Activated T-helper 1 cell treated with Interleukin-2 at 50 U/mL for 16 hours (primary cell): ENCODE results near the gene ZSCAN9.
A peak's percentile ranks its signal among the peaks of the same experiment; 100 is the strongest.

Experiments used
- DNase-seq: peaks from one replicate; pipeline ENCODE4 v3.0.0-alpha.2; 2020; ENCODE audit warnings: low read depth

The ZSCAN9 gene

DNA sequence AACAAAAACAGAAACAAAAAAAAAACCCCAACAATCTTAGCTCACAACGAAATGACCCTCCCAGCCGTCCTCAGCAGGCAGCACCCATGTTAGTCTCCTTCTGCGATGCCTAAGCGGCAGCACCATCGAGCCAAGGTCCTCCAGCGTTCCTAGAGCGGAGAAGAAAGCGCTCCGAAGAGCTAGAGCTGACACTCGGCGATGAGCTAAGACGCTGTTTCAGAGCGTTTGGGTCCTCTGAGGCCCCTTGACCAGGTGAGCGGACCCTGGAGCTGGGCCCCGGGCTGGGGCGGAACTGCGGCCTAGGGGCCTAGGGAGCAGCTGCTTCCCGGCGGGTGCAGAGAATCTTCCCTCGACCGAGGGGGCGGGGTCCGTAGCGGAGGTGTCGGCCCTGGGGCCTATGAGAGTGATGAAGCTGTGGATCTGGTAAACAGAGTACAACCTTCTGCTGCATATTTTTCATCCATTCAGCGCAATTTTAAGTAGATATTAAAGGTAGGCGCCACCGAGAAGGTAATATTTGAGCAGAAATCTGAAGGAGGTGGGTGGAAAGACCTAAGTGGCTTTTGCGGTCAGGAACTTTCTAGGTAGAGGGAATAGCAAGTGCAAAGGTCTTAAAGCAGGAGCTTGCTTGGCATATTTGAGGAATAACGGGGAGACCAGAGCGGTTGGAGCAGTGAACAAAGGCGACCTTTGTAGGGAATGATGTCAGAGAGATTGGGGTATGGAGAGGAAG is 42.1 kb downstream of the ZSCAN9 start, which contains the start of gene ZSCAN26:
Gene ZSCAN26, plus strand, starts transcription at position 182 of the 733 bp plus-strand sequence. CDS start 4,777 bp downstream, outside the sequence.
- DNase-seq = peak; percentile 68

DNA sequence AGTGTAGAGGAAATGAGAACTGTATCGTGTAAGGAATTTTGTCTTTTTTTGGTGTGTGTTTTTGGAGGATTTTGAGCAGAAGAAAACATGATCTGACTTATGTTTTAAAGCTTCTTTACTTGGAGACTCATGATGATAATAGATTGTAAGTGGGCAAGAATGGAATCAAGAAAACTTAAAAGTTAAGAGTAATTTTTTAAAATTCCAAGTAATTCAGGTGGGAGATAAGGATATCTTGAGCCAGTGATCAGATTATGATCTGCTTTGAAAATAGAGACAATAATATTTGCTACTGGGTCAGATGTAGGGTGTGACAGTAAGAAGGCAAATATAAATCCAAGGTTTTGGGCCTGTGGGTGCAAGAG is 42.6 kb downstream of the ZSCAN9 start:
- DNase-seq = no peak

- DNase-seq = no peak
Measured at GRCh38 chr6:28269492-28269891, 44.4 kb downstream of the ZSCAN9 start.

DNA sequence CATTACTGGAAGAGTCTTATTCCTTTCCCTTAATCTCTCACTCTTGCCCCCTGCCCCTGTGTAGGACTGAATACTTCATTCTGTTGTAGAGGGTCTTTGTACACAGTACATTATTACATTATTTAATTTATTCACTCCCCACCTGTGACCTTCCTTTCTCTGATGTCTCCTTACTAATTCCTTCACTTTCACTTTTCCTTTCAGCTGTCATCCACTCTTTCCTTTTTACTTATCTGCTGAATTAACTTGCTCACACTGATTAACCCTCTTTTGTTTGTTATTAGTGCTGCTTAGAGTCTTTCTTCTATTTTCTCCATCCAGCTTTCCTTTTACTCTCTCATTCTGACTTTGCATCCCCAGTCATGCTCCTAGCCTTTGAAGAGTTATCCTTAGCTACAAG is 49.8 kb downstream of the ZSCAN9 start:
- DNase-seq = no peak

DNA sequence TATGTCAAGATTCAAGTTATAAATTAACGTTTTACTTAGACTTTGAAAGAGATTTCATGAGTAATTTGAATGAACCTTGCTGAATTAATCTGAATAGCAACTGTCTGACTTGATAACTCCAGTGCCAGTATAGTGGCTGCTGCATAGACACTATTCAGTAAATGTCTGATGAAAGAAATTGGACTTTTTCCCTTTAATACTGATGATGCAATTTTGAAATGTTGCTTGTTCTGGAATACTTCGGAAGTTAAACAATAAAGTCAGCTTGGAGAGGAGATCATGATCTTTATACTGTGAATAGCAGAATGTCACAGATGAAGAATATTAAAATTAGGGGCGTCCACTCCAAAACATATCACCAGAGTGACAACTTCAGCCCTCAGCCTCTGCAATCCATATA is 52.7 kb downstream of the ZSCAN9 start:
- DNase-seq = no peak

DNA sequence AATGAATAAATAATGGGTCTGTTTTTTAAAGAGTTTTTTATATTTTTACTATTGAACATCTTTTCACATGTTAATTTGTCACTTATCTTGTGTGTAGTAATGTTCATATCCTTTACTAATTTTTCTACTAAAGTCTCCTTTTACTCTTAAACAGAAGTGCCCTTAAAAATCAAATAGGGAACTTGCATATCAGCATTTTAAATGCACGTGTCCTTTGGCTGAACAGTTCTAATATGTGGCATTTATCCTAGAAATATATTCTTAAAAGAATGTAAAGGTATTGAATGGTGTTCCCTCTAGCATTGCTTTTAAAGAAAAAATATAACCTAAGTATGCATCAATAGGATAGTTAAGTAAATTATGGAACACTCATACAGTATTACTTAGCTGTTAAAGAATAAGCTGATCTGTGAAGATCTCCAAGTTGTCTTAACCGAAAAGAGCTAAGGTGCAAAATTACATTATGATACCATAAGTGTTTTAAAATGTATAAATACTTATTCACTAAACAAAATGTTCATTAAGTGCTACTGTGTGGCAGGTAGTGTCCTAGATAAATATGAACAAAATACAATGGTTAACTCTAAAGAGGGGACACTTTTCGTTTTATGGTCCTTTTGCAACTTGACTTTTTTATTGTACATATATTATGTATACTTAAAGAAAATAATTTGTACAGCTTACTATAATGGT is 55.7 kb downstream of the ZSCAN9 start:
- no peak for DNase-seq

DNA sequence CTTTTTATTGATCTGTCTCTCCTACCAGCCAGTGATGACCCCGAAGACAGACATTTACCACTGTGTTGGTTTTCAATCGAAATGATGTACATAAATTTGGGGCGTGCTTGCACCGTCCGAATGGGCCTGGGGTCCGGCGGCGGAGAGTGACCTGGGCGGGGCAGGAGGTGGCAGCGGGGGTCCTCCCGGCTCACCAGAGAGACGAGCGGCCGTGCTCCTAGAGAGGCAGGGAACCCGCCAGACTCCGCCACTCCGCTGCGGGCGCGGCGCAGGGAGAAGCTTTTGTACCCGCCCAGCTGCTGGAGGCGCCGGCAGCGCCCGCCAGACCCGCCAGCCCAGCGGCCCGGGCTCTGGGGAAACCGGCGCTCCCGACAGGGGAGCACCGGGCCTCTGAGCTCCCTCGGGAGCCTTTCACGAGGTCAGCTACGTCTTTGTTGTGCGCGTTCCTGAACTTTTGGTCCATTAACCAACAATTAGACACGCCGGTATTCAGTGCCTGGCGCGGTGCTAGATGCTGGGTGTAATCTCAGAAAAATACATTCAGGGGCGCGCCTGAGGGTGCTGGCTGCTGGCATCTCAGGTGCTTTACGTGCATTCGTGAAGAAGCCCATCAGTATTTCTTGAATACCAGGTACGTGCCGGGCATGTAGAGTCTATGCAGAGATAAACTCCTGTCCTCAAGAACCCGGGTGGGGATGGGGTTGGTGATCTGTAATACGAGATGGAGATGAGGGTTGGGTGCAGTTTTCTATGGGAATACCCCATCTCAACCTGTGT is 56.4 kb downstream of the ZSCAN9 start, which contains the start of gene PGBD1:
Gene PGBD1, plus strand, starts transcription at position 285 of the 777 bp plus-strand sequence. CDS start 2,242 bp downstream, outside the sequence.
- peak; percentile 9 for DNase-seq

DNA sequence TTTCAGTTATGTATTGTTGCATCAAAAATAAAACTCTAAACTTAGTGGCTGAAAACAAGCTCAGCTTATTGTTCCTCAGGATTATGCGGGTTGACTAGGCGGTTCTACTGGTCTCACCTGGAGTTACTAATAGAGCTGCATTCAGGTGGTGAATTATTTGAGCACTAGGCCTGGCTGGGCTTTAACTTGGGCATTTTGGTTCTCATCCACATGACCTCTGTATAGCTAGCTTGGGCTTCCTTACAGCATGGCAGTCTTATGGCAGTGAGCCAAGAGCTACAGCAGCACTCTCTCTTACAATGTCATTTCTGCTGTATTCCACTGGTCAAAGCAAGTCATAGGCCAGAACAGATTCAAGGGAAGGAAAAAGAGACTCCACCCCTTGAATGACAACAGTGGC is 57.9 kb downstream of the ZSCAN9 start:
- DNase-seq = no peak
